ENCODE measurements around the gene PRH1. TPM values are rescaled to one million over a fixed set of nuclear protein-coding genes. Genes with fewer than 3 reads are reported as not detected.

Gene PRH1
- total and polyA plus RNA-seq, 2 of the 8 experiments (the other 6 are each of a cell fraction or from before 2014, with no cell fraction given) = 4.5 to 6.5 TPM

- Histone ChIP-seq H3K4me3 (ENCODE audit: extremely low read depth in 1 of 4, insufficient read depth in 2 of 4, low read depth in 3 of 4, low read length in 4 of 4) (no peak overlapping the region), H4K91ac (replicated peaks; ENCODE audit: insufficient read length, low read length) (no peak overlapping the region), H3K79me2 (ENCODE audit: control insufficient read depth in 1 of 2, insufficient read depth in 2 of 2, low read length in 2 of 2) (no peaks in the 10 kb centered on the region), H3K23ac (ENCODE audit: insufficient read length) (no peak overlapping the region), H2AFZ (ENCODE audit: low read length) (no peak overlapping the region), H3K4ac (replicated peaks; ENCODE audit: insufficient read length, low read depth, low read length) (no peak overlapping the region), H3K4me1 (replicated peaks in 1 of 4; ENCODE audit: control insufficient read depth in 3 of 4, insufficient read depth in 4 of 4, low read length in 3 of 4) (peaks cover 0 to 5% (median 0%) of the 10 kb centered on the region in 4 experiments; a peak in 1 of 7 replicates), H4K8ac (ENCODE audit: extremely low read depth, insufficient read depth, low read length) (no peak overlapping the region), H2BK12ac (ENCODE audit: low read depth, low read length) (no peak overlapping the region), H3K9ac (replicated peaks in 1 of 4; ENCODE audit: extremely low read depth in 1 of 4, low read depth in 3 of 4, low read length in 3 of 4) (no peak overlapping the region), H3K56ac (replicated peaks; ENCODE audit: insufficient read length, low read depth, low read length) (no peak overlapping the region), H2AK5ac (ENCODE audit: low read depth, low read length) (no peak overlapping the region), H2BK15ac (ENCODE audit: low read length) (no peak overlapping the region), H3K14ac (ENCODE audit: insufficient read length) (no peak overlapping the region), H3K9me3 (ENCODE audit: insufficient read depth in 2 of 2, low read depth in 1 of 2, low read length in 1 of 2) (no peaks in the 10 kb centered on the region), H3K18ac (ENCODE audit: extremely low read depth, low read length) (no peak overlapping the region), H3K4me2 (ENCODE audit: insufficient read depth in 1 of 2, low read depth in 2 of 2, low read length in 2 of 2) (no peak overlapping the region), H2BK120ac (replicated peaks; ENCODE audit: low read depth, low read length) (no peak overlapping the region), H2BK20ac (ENCODE audit: low read length) (no peak overlapping the region), H4K20me1 (replicated peaks in 1 of 2; ENCODE audit: control insufficient read depth in 1 of 2, insufficient read depth in 2 of 2, low read length in 2 of 2) (no peaks in the 10 kb centered on the region), H2BK5ac (ENCODE audit: low read depth, low read length) (no peak overlapping the region), H3K79me1 (ENCODE audit: low read depth, low read length) (no peaks in the 10 kb centered on the region), H3K27me3 (replicated peaks in 1 of 4; ENCODE audit: control insufficient read depth in 3 of 4, extremely low read depth in 1 of 4, insufficient read depth in 3 of 4, low read length in 3 of 4) (peaks cover 0 to 1% (median 0%) of the 10 kb centered on the region in 4 experiments; a peak in 1 of 7 replicates), H3K23me2 (ENCODE audit: low read depth, low read length) (no peaks in the 10 kb centered on the region; the same call in none of the 2 replicates), H3K36me3 (ENCODE audit: control insufficient read depth in 2 of 4, insufficient read depth in 4 of 4, low read length in 3 of 4) (no peaks in the 10 kb centered on the region), H4K5ac (ENCODE audit: insufficient read length, low read depth, low read length) (no peak overlapping the region), H3K27ac (ENCODE audit: low read depth, low read length) (no peak overlapping the region)
- TF ChIP-seq EZH2 (IDR thresholded peaks at IDR 0.05; ENCODE audit: low read depth, low read length, severe bottlenecking) = no peak
- ChIA-PET POLR2A (ENCODE audit: partially characterized antibody) (interaction anchor here (1.2 kb wide), 1 partner anchor 280 kb away, joined by 4 read pairs; no protein-coding TSS in a partner anchor), CTCF (ENCODE audit: partially characterized antibody) (interaction anchor here (1.2 kb wide), 1 partner anchor 594 kb away, joined by 4 read pairs; no protein-coding TSS in a partner anchor)
- FAIRE-seq (no peak), DNase-seq (ENCODE audit: low read depth in 1 of 2, low spot score in 2 of 2) (no peak)
- WGBS, 2 experiments (ENCODE audit: extremely low coverage in 1 of 2, insufficient coverage in 1 of 2, insufficient read length in 1 of 2, insufficient replicate concordance in 2 of 2, low coverage in 1 of 2, low lambda C conversion rate in 2 of 2, missing lambda C conversion rate in 1 of 2) = 84% methylated on average over 2 of the region's 2 CpGs; no CpG with 5 or more reads in 1 of the 2 experiments
These were observed 7.9 kb upstream of the PRH1 start for GRCh38 chr12:10891937-10892336.

Data from H1 (cell line).